ENCODE results near the gene TBC1D2. TPM values are rescaled to one million over a fixed set of nuclear protein-coding genes. Genes with fewer than 3 reads are reported as not detected.

Gene TBC1D2
- total and polyA plus RNA-seq, 2 of the 4 experiments (the other 2 are of a cell fraction) = 36.9 to 62.7 TPM

GRCh38 chr9:98280574-98280973, 25.1 kb upstream of the TBC1D2 start:
- Histone ChIP-seq H4K8ac (ENCODE audit: low read depth in 2 of 2, low read length in 2 of 2) (no peak overlapping the region), H3K79me1 (ENCODE audit: low read depth in 1 of 2, low read length in 2 of 2) (no peaks in the 10 kb centered on the region), H2BK20ac (ENCODE audit: low read depth, low read length) (no peak overlapping the region; the same call in 1 of the 2 replicates), H3K14ac (replicated peaks; ENCODE audit: low read depth, low read length) (no peak overlapping the region), H2BK120ac (ENCODE audit: low read depth, low read length) (no peak overlapping the region), H2AK9ac (replicated peaks; ENCODE audit: low read depth, low read length, poor library complexity) (no peak overlapping the region), H3K23ac (ENCODE audit: low read depth, low read length) (no peak overlapping the region), H4K91ac (ENCODE audit: insufficient read depth, low read depth, low read length) (no peak overlapping the region), H3K18ac (ENCODE audit: low read depth, low read length) (no peak overlapping the region), H3K4me3 (ENCODE audit: insufficient read depth, low read depth, low read length) (no peak overlapping the region), H3K56ac (ENCODE audit: extremely low read depth, insufficient read depth, low read length) (no peak overlapping the region), H2BK5ac (ENCODE audit: low read depth, low read length, poor library complexity, severe bottlenecking) (no peak overlapping the region), H4K5ac (ENCODE audit: low read depth, low read length) (no peak overlapping the region), H3K9me3 (ENCODE audit: control insufficient read depth, insufficient read depth, low read length) (no peaks in the 10 kb centered on the region), H2BK15ac (ENCODE audit: low read depth, low read length) (no peak overlapping the region), H3K9me1 (ENCODE audit: insufficient read depth, low read length) (no peaks in the 10 kb centered on the region), H3K9ac (ENCODE audit: low read depth, low read length) (no peak overlapping the region), H3K4me2 (ENCODE audit: low read depth, low read length) (no peak overlapping the region), H3K4ac (ENCODE audit: low read depth, low read length) (no peak overlapping the region), H3K27me3 (ENCODE audit: control insufficient read depth, insufficient read depth, low read length) (peaks cover 33% of the 10 kb centered on the region), H2AK5ac (ENCODE audit: low read depth, low read length) (no peak overlapping the region), H3K27ac (ENCODE audit: insufficient read depth, low read length) (no peak overlapping the region), H4K20me1 (ENCODE audit: insufficient read depth, low read length) (no peaks in the 10 kb centered on the region), H2AFZ (replicated peaks; ENCODE audit: low read length, poor library complexity) (no peak overlapping the region), H3K36me3 (ENCODE audit: control insufficient read depth, insufficient read depth, low read length) (no peaks in the 10 kb centered on the region), H3K4me1 (ENCODE audit: control insufficient read depth, insufficient read depth, low read length) (no peaks in the 10 kb centered on the region)
- in situ Hi-C loops (cut with MboI; ENCODE audit: low sequenced_read_pairs) = no loop called here
- DNase-seq (no peak), ATAC-seq (ENCODE audit: low read depth) (no peak)
- TF ChIP-seq MXI1 (IDR thresholded peaks at IDR 0.05; ENCODE audit: borderline replicate concordance, low read depth, low read length) = no peak
- TF ChIP-seq SMC3 (IDR thresholded peaks at IDR 0.05; ENCODE audit: low read depth, low read length) = no peak
- no peak for TF ChIP-seq CHD1 (IDR thresholded peaks at IDR 0.05; ENCODE audit: low read depth, low read length)
- TF ChIP-seq ELK1 (IDR thresholded peaks at IDR 0.05; ENCODE audit: borderline replicate concordance, low read depth, low read length) = no peak
- no peak for TF ChIP-seq RFX5 (IDR thresholded peaks at IDR 0.05; ENCODE audit: low read depth, low read length)
- WGBS, 2 experiments (ENCODE audit: extremely low coverage in 2 of 2, insufficient read length in 1 of 2) = no CpG with 5 or more reads among the region's 6 CpGs
- CTCF ChIA-PET = interaction anchor here (1.7 kb wide), 1 partner anchor 9 kb away, joined by 6 read pairs; no protein-coding TSS in a partner anchor
- intact Hi-C loops (cut with micrococcal nuclease) = no loop called here
- BruUV-seq (replicated peaks) = no TSS peak
- POLR2A ChIA-PET (ENCODE audit: unreplicated experiment) = no interaction called here
- dilution Hi-C loops (cut with HindIII; ENCODE audit: low sequenced_read_pairs, unreplicated experiment) = no loop called here

All from IMR-90 (cell line).